Thyroid gland (tissue), 4 donors: ENCODE data around the gene CD93. TPM values are rescaled to one million over a fixed set of nuclear protein-coding genes. Genes with fewer than 3 reads are reported as not detected.

Experiments
- DNase-seq, 2 donors: peaks; one replicate each; pipeline ENCODE4 v3.0.0-alpha.2; 2019
- H3K27ac ChIP-seq, 3 donors: fragments of 200-600 bp; sonication (generic); 1 replicate in 2 of 3; 2 replicates in 1 of 3; pipeline ENCODE4 v1.5.1; 2016 to 2019; ENCODE audit warnings: mild to moderate bottlenecking in 1 of 3, moderate library complexity in 1 of 3
- H3K27me3 ChIP-seq: fragments of 200-600 bp; sonication (generic); one replicate; pipeline ENCODE4 v1.5.1; 2019
- H3K36me3 ChIP-seq, 2 donors: fragments of 200-600 bp; sonication (generic); one replicate each; pipeline ENCODE4 v1.5.1; 2016 to 2019
- H3K4me1 ChIP-seq, 2 donors: fragments of 200-600 bp; sonication (generic); one replicate each; pipeline ENCODE4 v1.5.1; 2017 to 2019
- H3K4me3 ChIP-seq, 3 donors: fragments of 200-600 bp; sonication (generic); replicated peaks in 1 of 3; 1 replicate in 2 of 3; 2 replicates in 1 of 3; pipeline ENCODE4 v1.5.1; 2016; ENCODE audit warnings: mild to moderate bottlenecking in 1 of 3
- H3K9me3 ChIP-seq: fragments of 200-600 bp; sonication (generic); one replicate; pipeline ENCODE4 v1.5.1; 2017
- POLR2A ChIP-seq, 2 donors: fragments of 450-650 bp; IDR thresholded peaks; one replicate each; pipeline ENCODE4 v1.6.1; 2017; ENCODE audit warnings: antibody characterized with exemption in 2 of 2, mild to moderate bottlenecking in 2 of 2, moderate library complexity in 1 of 2
- WGBS, 2 donors: methylation state at CpG; one replicate each; pipeline ENCODE4 v1.1.5; 2017; 5-methylcytosine and 5-hydroxymethylcytosine counted together
- intact Hi-C: fragments of 100-400 bp; cut with DNase I; formaldehyde crosslinking; loops from one replicate; pipeline ENCODE4 v1.15.1; 2023
- total RNA-seq, 4 donors: library from RNA; depleted of rRNA; stranded (reverse); fragments of >200 nt; gene quantifications; one replicate each; pipeline ENCODE4 v1.2.3, GENCODE V29; 2016
- TF ChIP-seq, protein P1 (sequence below), 6 experiments: fragments of 200-600 bp in 3 of 6; fragments of 450-650 bp in 3 of 6; sonication (generic) in 3 of 6; IDR thresholded peaks; one replicate each; pipeline ENCODE4 v1.5.1; 2016 to 2019; ENCODE audit warnings: antibody characterized with exemption in 6 of 6, mild to moderate bottlenecking in 2 of 6, inconsistent platforms in 1 of 6, moderate library complexity in 1 of 6

CD93 gene
- total RNA-seq, 4 donors from 2014 or later: 13.6 to 53.8 (median 24.0) TPM

DNA sequence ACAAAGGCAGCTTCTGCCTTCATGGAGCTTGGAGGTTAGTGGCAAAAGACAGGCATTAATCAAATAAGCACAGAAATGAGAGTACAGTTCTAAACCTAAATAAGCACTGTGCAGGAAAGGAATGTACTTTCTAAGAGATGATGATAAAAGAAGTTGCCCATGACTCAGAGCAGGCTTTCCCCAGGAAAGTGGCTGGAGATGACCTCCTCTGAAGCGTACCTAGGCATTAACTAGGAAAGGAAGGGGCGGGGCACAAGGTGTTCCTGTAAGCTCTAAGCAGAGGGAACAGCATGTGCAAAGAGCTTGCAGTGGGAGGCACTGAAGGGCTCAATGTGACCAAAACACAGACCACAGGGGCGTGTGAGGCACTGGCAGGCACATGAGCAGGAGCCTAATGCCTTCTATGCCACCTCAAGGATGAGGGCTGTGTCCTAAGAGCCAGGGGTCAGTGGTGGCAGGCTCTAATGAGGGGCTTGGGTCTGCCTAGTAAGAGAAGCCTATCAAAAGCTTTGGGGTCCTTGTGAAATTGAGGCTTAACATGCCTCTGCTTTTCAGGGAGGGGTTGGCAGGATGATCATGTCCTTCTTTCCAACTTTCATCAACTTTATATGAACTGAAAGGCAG lies 46.1 kb downstream of the CD93 start:
- Histone ChIP-seq H3K4me1 (peaks cover 0 to 6% of the 10 kb centered on the region in 2 donors), H3K27ac (no peak overlapping the region)

DNA sequence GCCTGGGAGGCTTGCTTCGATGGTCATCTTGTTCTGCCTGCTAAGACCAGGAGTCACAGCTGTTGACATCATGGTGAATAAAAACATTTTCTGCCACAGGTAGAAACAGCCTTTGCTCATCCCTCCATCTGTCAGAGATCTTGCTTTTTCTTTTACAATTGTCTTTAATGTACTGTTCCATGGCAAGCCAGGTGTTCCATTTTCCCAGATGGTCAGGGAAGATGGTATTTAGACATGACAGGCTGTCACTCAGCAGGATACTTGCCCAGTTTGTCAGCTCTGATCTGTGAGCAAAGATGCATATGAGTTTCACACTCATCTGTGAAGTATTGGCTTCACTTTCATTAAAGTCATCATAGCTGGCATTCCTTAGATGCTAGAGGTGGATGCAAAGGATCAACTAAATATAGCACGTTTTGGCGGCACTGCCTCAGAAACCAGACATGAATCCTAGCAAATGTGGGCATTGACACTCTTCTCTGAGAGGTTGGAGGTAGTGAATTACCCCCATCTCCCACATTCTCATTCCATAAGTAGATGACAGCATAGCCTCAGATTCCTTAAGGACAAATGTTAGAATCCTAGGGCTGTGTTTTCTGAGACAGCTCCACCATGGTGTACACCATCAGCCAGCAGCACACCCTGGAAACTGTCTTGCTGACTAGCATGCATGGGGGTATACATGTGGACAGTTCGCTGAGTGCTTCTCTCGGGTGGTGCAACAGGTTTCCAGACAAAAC lies 46.8 kb downstream of the CD93 start:
- 77 to 87% methylated on average over 3 to 5 of the region's 5 CpGs for WGBS, 2 donors
- Histone ChIP-seq H3K4me1 (peaks cover 0 to 8% of the 10 kb centered on the region in 2 donors), H3K36me3 (no peaks in the 10 kb centered on the region), H3K27me3 (no peaks in the 10 kb centered on the region), H3K27ac (no peak overlapping the region), H3K4me3 (no peak overlapping the region), H3K9me3 (no peaks in the 10 kb centered on the region)
- no peak for DNase-seq
- TF ChIP-seq POLR2A (IDR thresholded peaks at IDR 0.05): no peak
- TF ChIP-seq, protein P1, sequence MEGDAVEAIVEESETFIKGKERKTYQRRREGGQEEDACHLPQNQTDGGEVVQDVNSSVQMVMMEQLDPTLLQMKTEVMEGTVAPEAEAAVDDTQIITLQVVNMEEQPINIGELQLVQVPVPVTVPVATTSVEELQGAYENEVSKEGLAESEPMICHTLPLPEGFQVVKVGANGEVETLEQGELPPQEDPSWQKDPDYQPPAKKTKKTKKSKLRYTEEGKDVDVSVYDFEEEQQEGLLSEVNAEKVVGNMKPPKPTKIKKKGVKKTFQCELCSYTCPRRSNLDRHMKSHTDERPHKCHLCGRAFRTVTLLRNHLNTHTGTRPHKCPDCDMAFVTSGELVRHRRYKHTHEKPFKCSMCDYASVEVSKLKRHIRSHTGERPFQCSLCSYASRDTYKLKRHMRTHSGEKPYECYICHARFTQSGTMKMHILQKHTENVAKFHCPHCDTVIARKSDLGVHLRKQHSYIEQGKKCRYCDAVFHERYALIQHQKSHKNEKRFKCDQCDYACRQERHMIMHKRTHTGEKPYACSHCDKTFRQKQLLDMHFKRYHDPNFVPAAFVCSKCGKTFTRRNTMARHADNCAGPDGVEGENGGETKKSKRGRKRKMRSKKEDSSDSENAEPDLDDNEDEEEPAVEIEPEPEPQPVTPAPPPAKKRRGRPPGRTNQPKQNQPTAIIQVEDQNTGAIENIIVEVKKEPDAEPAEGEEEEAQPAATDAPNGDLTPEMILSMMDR (IDR thresholded peaks at IDR 0.05): no peak
- intact Hi-C loops: loop anchor here (10.0 kb wide), 1 partner anchor 345 kb away; no protein-coding TSS in a partner anchor

More for the DNA sequence above, 46.1 kb downstream of the CD93 start:
- Histone ChIP-seq H3K36me3 (no peaks in the 10 kb centered on the region), H3K9me3 (no peaks in the 10 kb centered on the region), H3K27me3 (no peaks in the 10 kb centered on the region), H3K4me3 (no peak overlapping the region)
- TF ChIP-seq, protein P1 (IDR thresholded peaks at IDR 0.05): no peak
- no peak for TF ChIP-seq POLR2A (IDR thresholded peaks at IDR 0.05)
- WGBS, 2 donors: 77 to 78% methylated on average over 3 of the region's 3 CpGs
- intact Hi-C loops: loop anchor here (10.0 kb wide), 2 partner anchors 305 to 345 kb away; no protein-coding TSS in a partner anchor
- DNase-seq: no peak

DNA sequence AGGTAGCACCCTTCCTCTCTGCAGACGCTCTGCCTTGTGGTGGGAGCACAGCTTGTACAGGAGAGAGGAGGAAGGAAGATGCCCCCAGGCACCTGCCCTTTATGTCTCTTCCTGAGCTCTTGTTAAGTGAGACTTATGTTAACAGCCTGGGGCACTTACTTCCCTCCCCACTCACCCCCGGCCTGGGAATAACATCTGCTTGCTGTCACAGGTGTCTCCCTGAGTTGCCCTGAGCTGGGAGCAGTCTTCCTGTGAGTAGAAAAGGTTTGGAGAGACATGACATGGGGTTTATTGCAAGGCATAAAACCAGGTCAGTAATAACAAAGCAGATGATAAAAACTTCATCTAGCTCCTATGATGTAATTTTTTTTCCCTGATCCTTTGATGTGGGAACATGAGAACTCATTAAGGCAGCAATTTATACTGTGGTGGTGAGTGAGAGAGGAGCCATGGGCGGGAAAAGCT lies 49.1 kb downstream of the CD93 start:
- 46 to 47% methylated on average over 3 of the region's 3 CpGs for WGBS, 2 donors
- intact Hi-C loops: loop anchor here (10.0 kb wide), 1 partner anchor 342 kb away; no protein-coding TSS in a partner anchor
- H3K27ac ChIP-seq: no peak overlapping the region
- no peaks in the 10 kb centered on the region for H3K27me3 ChIP-seq
- H3K4me3 ChIP-seq: no peak overlapping the region
- H3K9me3 ChIP-seq: no peaks in the 10 kb centered on the region
- peaks cover 0 to 13% of the 10 kb centered on the region in 2 donors for H3K4me1 ChIP-seq
- no peaks in the 10 kb centered on the region for H3K36me3 ChIP-seq
- no peak for DNase-seq
- TF ChIP-seq POLR2A (IDR thresholded peaks at IDR 0.05): no peak
- TF ChIP-seq, protein P1 (IDR thresholded peaks at IDR 0.05): no peak

DNA sequence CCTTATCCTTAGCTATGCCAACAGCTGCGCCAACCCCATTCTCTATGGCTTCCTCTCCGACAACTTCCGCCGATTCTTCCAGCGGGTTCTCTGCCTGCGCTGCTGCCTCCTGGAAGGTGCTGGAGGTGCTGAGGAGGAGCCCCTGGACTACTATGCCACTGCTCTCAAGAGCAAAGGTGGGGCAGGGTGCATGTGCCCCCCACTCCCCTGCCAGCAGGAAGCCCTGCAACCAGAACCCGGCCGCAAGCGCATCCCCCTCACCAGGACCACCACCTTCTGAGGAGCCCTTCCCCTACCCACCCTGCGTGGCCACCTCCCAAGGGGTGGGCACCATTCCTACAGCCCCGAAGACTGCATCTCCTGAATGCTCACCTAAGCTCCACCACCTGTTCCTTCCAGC lies 49.8 kb downstream of the CD93 start:
- no peak for DNase-seq
- no peak for TF ChIP-seq POLR2A (IDR thresholded peaks at IDR 0.05)
- TF ChIP-seq, protein P1 (IDR thresholded peaks at IDR 0.05): no peak
- H3K9me3 ChIP-seq: no peaks in the 10 kb centered on the region
- H3K27ac ChIP-seq: no peak overlapping the region
- no peaks in the 10 kb centered on the region for H3K36me3 ChIP-seq
- H3K27me3 ChIP-seq: no peaks in the 10 kb centered on the region
- no peak overlapping the region for H3K4me3 ChIP-seq
- intact Hi-C loops: loop anchor here (10.0 kb wide), 1 partner anchor 342 kb away; no protein-coding TSS in a partner anchor
- 91 to 97% methylated on average over 11 of the region's 11 CpGs for WGBS, 2 donors
- peaks cover 0 to 13% of the 10 kb centered on the region in 2 donors for H3K4me1 ChIP-seq
